ENCODE data around the gene BUD13.

Gene BUD13

GRCh38 chr11:116813781-116814471, 41.1 kb upstream of the BUD13 start:
- no peak for DNase-seq
- Histone ChIP-seq H3K4me1 (peaks cover 0 to 3% (median 0%) of the 10 kb centered on the region in 4 donors), H3K27me3 (no peaks in the 10 kb centered on the region), H3K9me3 (no peaks in the 10 kb centered on the region), H3K4me3 (no peak overlapping the region), H3K27ac (no peak overlapping the region), H3K36me3 (no peaks in the 10 kb centered on the region)
- intact Hi-C loops (cut with DNase I; ENCODE audit: low total_unique reads) = no loop called here
- TF ChIP-seq, protein P1, sequence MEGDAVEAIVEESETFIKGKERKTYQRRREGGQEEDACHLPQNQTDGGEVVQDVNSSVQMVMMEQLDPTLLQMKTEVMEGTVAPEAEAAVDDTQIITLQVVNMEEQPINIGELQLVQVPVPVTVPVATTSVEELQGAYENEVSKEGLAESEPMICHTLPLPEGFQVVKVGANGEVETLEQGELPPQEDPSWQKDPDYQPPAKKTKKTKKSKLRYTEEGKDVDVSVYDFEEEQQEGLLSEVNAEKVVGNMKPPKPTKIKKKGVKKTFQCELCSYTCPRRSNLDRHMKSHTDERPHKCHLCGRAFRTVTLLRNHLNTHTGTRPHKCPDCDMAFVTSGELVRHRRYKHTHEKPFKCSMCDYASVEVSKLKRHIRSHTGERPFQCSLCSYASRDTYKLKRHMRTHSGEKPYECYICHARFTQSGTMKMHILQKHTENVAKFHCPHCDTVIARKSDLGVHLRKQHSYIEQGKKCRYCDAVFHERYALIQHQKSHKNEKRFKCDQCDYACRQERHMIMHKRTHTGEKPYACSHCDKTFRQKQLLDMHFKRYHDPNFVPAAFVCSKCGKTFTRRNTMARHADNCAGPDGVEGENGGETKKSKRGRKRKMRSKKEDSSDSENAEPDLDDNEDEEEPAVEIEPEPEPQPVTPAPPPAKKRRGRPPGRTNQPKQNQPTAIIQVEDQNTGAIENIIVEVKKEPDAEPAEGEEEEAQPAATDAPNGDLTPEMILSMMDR (IDR thresholded peaks at IDR 0.05) = no peak

- Histone ChIP-seq H3K9me3 (no peaks in the 10 kb centered on the region), H3K27me3 (no peaks in the 10 kb centered on the region), H3K27ac (no peak overlapping the region), H3K4me3 (no peak overlapping the region), H3K36me3 (no peaks in the 10 kb centered on the region), H3K4me1 (peaks cover 0 to 3% (median 0%) of the 10 kb centered on the region in 4 donors)
- TF ChIP-seq, protein P1 (IDR thresholded peaks at IDR 0.05) = no peak
- intact Hi-C loops (cut with DNase I; ENCODE audit: low total_unique reads) = no loop called here
- no peak for DNase-seq
Measured at GRCh38 chr11:116813170-116813569, 40.4 kb upstream of the BUD13 start.

DNA sequence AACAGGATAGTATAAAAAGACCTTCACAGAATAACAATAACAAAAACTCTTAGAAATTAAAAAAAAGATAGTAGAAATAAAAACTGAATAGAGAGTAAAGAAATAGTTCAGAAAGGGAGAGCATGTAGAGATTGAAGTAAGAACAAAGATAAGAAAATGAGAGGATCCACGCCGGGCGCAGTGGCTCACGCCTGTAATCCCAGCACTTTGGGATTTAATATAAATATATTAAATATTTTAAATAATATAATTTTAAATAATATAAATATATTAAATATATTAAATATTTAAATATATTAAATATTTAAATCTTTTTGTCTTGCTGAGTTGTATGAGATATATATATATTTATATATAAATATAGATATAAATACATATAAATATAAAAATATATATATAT, 39.3 kb upstream of the BUD13 start:
- Histone ChIP-seq H3K4me1 (peaks cover 0 to 3% (median 0%) of the 10 kb centered on the region in 4 donors), H3K27ac (no peak overlapping the region), H3K27me3 (no peaks in the 10 kb centered on the region), H3K4me3 (no peak overlapping the region), H3K36me3 (no peaks in the 10 kb centered on the region), H3K9me3 (no peaks in the 10 kb centered on the region)
- no peak for DNase-seq
- TF ChIP-seq, protein P1 (IDR thresholded peaks at IDR 0.05) = no peak
- intact Hi-C loops (cut with DNase I; ENCODE audit: low total_unique reads) = no loop called here

GRCh38 chr11:116811194-116811593, 38.4 kb upstream of the BUD13 start:
- TF ChIP-seq, protein P1 (IDR thresholded peaks at IDR 0.05) = no peak

GRCh38 chr11:116808262-116809175, 35.7 kb upstream of the BUD13 start:
- Histone ChIP-seq H3K4me3 (no peak overlapping the region), H3K27me3 (no peaks in the 10 kb centered on the region), H3K4me1 (no peaks in the 10 kb centered on the region), H3K9me3 (no peaks in the 10 kb centered on the region), H3K36me3 (no peaks in the 10 kb centered on the region), H3K27ac (no peak overlapping the region)
- intact Hi-C loops (cut with DNase I; ENCODE audit: low total_unique reads) = no loop called here
- no peak for DNase-seq
- TF ChIP-seq, protein P1 (IDR thresholded peaks at IDR 0.05) = no peak

More at GRCh38 chr11:116811194-116811593, 38.4 kb upstream of the BUD13 start:
- Histone ChIP-seq H3K4me1 (peaks cover 0 to 3% (median 0%) of the 10 kb centered on the region in 4 donors), H3K4me3 (no peak overlapping the region), H3K27me3 (no peaks in the 10 kb centered on the region), H3K9me3 (no peaks in the 10 kb centered on the region), H3K27ac (no peak overlapping the region), H3K36me3 (no peaks in the 10 kb centered on the region)
- no peak for DNase-seq
- intact Hi-C loops (cut with DNase I; ENCODE audit: low total_unique reads) = no loop called here
